Measurements from ENCODE around the gene EXOC3L1. TPM values are rescaled to one million over a fixed set of nuclear protein-coding genes. Genes with fewer than 3 reads are reported as not detected.
A peak's percentile ranks its signal among the peaks of the same experiment; 100 is the strongest.

EXOC3L1 gene
- total RNA-seq, 1 experiment from 2014 or later = 4.0 TPM

DNA sequence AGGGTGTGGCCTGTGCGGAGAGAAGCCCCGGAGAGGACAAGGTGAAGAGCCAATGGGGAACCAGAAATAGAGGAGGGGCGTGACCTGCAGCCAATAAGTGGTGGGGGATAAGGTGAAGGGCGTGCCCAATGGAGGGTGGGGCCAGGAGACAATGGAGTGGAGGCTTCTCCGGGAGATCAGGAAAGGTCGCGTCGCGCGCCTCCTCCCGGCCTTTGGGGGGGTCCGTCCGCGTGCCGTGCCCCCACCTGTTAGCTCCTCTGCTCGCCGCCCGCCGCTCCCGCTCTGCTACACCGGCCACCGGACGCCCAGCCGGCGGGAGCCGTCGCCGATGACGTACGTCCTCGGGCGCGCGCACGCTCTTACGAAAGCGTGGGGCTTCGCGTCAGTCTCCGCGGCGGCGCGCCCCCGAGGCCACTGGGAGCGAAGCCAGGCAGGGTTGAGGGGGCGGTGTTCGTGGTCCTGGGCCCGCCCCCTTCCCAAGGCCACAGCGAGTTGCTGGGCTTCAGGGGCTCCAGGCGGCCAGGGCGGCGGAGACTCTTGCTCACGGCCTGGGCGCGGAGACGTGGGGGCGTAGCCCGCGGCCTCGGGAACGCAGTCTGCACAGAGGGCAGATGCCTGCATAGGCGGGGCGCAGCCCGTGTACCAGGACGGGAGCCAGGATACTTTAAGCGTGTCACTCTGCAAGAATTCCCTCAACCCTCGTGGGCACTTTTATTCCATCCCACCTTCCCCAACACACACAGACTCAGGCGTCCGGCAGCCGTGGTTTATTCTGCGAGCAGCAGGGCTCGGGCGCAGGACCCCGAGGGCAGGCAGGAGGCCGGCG lies 6.1 kb downstream of the EXOC3L1 start, which contains the start of gene MATCAP1 (continued):
- TF ChIP-seq, protein P1, sequence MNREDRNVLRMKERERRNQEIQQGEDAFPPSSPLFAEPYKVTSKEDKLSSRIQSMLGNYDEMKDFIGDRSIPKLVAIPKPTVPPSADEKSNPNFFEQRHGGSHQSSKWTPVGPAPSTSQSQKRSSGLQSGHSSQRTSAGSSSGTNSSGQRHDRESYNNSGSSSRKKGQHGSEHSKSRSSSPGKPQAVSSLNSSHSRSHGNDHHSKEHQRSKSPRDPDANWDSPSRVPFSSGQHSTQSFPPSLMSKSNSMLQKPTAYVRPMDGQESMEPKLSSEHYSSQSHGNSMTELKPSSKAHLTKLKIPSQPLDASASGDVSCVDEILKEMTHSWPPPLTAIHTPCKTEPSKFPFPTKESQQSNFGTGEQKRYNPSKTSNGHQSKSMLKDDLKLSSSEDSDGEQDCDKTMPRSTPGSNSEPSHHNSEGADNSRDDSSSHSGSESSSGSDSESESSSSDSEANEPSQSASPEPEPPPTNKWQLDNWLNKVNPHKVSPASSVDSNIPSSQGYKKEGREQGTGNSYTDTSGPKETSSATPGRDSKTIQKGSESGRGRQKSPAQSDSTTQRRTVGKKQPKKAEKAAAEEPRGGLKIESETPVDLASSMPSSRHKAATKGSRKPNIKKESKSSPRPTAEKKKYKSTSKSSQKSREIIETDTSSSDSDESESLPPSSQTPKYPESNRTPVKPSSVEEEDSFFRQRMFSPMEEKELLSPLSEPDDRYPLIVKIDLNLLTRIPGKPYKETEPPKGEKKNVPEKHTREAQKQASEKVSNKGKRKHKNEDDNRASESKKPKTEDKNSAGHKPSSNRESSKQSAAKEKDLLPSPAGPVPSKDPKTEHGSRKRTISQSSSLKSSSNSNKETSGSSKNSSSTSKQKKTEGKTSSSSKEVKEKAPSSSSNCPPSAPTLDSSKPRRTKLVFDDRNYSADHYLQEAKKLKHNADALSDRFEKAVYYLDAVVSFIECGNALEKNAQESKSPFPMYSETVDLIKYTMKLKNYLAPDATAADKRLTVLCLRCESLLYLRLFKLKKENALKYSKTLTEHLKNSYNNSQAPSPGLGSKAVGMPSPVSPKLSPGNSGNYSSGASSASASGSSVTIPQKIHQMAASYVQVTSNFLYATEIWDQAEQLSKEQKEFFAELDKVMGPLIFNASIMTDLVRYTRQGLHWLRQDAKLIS (CRISPR knock-in tag; IDR thresholded peaks at IDR 0.05; ENCODE audit: borderline replicate concordance) = no peak
- TF ChIP-seq NR3C1 (CRISPR knock-in tag; conservative IDR thresholded peaks at IDR 0.05; ENCODE audit: low read depth) = no peak
- TF ChIP-seq, protein P2, sequence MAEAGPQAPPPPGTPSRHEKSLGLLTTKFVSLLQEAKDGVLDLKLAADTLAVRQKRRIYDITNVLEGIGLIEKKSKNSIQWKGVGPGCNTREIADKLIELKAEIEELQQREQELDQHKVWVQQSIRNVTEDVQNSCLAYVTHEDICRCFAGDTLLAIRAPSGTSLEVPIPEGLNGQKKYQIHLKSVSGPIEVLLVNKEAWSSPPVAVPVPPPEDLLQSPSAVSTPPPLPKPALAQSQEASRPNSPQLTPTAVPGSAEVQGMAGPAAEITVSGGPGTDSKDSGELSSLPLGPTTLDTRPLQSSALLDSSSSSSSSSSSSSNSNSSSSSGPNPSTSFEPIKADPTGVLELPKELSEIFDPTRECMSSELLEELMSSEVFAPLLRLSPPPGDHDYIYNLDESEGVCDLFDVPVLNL (CRISPR knock-in tag; IDR thresholded peaks at IDR 0.05; ENCODE audit: borderline replicate concordance, low read depth) = no peak
- no peak for TF ChIP-seq SMAD3 (CRISPR knock-in tag; IDR thresholded peaks at IDR 0.05; ENCODE audit: borderline replicate concordance)
- TF ChIP-seq, protein P3, sequence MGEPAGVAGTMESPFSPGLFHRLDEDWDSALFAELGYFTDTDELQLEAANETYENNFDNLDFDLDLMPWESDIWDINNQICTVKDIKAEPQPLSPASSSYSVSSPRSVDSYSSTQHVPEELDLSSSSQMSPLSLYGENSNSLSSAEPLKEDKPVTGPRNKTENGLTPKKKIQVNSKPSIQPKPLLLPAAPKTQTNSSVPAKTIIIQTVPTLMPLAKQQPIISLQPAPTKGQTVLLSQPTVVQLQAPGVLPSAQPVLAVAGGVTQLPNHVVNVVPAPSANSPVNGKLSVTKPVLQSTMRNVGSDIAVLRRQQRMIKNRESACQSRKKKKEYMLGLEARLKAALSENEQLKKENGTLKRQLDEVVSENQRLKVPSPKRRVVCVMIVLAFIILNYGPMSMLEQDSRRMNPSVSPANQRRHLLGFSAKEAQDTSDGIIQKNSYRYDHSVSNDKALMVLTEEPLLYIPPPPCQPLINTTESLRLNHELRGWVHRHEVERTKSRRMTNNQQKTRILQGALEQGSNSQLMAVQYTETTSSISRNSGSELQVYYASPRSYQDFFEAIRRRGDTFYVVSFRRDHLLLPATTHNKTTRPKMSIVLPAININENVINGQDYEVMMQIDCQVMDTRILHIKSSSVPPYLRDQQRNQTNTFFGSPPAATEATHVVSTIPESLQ (CRISPR knock-in tag; IDR thresholded peaks at IDR 0.05) = no peak
- no peak for TF ChIP-seq CBFB (CRISPR knock-in tag; IDR thresholded peaks at IDR 0.05; ENCODE audit: low read depth)
- TF ChIP-seq, protein P4, sequence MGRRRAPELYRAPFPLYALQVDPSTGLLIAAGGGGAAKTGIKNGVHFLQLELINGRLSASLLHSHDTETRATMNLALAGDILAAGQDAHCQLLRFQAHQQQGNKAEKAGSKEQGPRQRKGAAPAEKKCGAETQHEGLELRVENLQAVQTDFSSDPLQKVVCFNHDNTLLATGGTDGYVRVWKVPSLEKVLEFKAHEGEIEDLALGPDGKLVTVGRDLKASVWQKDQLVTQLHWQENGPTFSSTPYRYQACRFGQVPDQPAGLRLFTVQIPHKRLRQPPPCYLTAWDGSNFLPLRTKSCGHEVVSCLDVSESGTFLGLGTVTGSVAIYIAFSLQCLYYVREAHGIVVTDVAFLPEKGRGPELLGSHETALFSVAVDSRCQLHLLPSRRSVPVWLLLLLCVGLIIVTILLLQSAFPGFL (CRISPR knock-in tag; IDR thresholded peaks at IDR 0.05; ENCODE audit: borderline replicate concordance) = no peak
- TF ChIP-seq ESRRA (CRISPR knock-in tag; IDR thresholded peaks at IDR 0.05; ENCODE audit: borderline replicate concordance) = no peak
- no peak for TF ChIP-seq PRRX2 (CRISPR knock-in tag; IDR thresholded peaks at IDR 0.05)
- 0 out of 2 replicates have a peak, but pooled peaks have one; percentile 29 for TF ChIP-seq MYBL2 (CRISPR knock-in tag; IDR thresholded peaks at IDR 0.05)
- no peak for TF ChIP-seq JAZF1 (CRISPR knock-in tag; IDR thresholded peaks at IDR 0.05)
- no peak for TF ChIP-seq ATF1 (CRISPR knock-in tag; IDR thresholded peaks at IDR 0.05)
- TF ChIP-seq, protein P5, sequence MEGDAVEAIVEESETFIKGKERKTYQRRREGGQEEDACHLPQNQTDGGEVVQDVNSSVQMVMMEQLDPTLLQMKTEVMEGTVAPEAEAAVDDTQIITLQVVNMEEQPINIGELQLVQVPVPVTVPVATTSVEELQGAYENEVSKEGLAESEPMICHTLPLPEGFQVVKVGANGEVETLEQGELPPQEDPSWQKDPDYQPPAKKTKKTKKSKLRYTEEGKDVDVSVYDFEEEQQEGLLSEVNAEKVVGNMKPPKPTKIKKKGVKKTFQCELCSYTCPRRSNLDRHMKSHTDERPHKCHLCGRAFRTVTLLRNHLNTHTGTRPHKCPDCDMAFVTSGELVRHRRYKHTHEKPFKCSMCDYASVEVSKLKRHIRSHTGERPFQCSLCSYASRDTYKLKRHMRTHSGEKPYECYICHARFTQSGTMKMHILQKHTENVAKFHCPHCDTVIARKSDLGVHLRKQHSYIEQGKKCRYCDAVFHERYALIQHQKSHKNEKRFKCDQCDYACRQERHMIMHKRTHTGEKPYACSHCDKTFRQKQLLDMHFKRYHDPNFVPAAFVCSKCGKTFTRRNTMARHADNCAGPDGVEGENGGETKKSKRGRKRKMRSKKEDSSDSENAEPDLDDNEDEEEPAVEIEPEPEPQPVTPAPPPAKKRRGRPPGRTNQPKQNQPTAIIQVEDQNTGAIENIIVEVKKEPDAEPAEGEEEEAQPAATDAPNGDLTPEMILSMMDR (IDR thresholded peaks at IDR 0.05) = no peak
- TF ChIP-seq GABPB1 (CRISPR knock-in tag; IDR thresholded peaks at IDR 0.05) = peak; percentile 73
- no peak for TF ChIP-seq SOX15 (CRISPR knock-in tag; IDR thresholded peaks at IDR 0.05)
- TF ChIP-seq, protein P6, sequence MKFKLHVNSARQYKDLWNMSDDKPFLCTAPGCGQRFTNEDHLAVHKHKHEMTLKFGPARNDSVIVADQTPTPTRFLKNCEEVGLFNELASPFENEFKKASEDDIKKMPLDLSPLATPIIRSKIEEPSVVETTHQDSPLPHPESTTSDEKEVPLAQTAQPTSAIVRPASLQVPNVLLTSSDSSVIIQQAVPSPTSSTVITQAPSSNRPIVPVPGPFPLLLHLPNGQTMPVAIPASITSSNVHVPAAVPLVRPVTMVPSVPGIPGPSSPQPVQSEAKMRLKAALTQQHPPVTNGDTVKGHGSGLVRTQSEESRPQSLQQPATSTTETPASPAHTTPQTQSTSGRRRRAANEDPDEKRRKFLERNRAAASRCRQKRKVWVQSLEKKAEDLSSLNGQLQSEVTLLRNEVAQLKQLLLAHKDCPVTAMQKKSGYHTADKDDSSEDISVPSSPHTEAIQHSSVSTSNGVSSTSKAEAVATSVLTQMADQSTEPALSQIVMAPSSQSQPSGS (CRISPR knock-in tag; IDR thresholded peaks at IDR 0.05; ENCODE audit: borderline replicate concordance, low read depth) = no peak
- TF ChIP-seq, protein P7, sequence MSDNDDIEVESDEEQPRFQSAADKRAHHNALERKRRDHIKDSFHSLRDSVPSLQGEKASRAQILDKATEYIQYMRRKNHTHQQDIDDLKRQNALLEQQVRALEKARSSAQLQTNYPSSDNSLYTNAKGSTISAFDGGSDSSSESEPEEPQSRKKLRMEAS (CRISPR knock-in tag; IDR thresholded peaks at IDR 0.05) = peak; percentile 77
- TF ChIP-seq, protein P8, sequence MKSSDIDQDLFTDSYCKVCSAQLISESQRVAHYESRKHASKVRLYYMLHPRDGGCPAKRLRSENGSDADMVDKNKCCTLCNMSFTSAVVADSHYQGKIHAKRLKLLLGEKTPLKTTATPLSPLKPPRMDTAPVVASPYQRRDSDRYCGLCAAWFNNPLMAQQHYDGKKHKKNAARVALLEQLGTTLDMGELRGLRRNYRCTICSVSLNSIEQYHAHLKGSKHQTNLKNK (CRISPR knock-in tag; IDR thresholded peaks at IDR 0.05) = no peak
- TF ChIP-seq, protein P9, sequence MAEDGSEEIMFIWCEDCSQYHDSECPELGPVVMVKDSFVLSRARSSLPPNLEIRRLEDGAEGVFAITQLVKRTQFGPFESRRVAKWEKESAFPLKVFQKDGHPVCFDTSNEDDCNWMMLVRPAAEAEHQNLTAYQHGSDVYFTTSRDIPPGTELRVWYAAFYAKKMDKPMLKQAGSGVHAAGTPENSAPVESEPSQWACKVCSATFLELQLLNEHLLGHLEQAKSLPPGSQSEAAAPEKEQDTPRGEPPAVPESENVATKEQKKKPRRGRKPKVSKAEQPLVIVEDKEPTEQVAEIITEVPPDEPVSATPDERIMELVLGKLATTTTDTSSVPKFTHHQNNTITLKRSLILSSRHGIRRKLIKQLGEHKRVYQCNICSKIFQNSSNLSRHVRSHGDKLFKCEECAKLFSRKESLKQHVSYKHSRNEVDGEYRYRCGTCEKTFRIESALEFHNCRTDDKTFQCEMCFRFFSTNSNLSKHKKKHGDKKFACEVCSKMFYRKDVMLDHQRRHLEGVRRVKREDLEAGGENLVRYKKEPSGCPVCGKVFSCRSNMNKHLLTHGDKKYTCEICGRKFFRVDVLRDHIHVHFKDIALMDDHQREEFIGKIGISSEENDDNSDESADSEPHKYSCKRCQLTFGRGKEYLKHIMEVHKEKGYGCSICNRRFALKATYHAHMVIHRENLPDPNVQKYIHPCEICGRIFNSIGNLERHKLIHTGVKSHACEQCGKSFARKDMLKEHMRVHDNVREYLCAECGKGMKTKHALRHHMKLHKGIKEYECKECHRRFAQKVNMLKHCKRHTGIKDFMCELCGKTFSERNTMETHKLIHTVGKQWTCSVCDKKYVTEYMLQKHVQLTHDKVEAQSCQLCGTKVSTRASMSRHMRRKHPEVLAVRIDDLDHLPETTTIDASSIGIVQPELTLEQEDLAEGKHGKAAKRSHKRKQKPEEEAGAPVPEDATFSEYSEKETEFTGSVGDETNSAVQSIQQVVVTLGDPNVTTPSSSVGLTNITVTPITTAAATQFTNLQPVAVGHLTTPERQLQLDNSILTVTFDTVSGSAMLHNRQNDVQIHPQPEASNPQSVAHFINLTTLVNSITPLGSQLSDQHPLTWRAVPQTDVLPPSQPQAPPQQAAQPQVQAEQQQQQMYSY (CRISPR knock-in tag; IDR thresholded peaks at IDR 0.05) = no peak
- TF ChIP-seq CREM (CRISPR knock-in tag; IDR thresholded peaks at IDR 0.05) = peak; percentile 85
- no peak for TF ChIP-seq ZNF396 (CRISPR knock-in tag; IDR thresholded peaks at IDR 0.05; ENCODE audit: borderline replicate concordance)
- TF ChIP-seq FOXP1 (CRISPR knock-in tag; IDR thresholded peaks at IDR 0.05; ENCODE audit: borderline replicate concordance) = no peak
